Stimulated activated CD8-positive, alpha-beta memory T cell treated with anti-CD3 and anti-CD28 coated beads, Interleukin-15, amount 100 ng/mL, for 4 hours (primary cell): ENCODE data around the gene ATP13A3.
"Not testable (repeated sequence)": the region's sequence is repeated elsewhere in the genome, so short reads cannot be mapped to it uniquely, and the experiment has no call there.

ENCODE experiments used
- DNase-seq, 2 donors: peaks; one replicate each; pipeline ENCODE4 v3.0.0-alpha.2; 2020; ENCODE audit warnings: low read depth in 2 of 2

ATP13A3 gene

GRCh38 chr3:194499516-194499915 is 12.7 kb upstream of the ATP13A3 start:
- DNase-seq, result not testable (repeated sequence)

- DNase-seq, result no peak
Measured at GRCh38 chr3:194497799-194498575, 11.2 kb upstream of the ATP13A3 start.

GRCh38 chr3:194496217-194496919 is 9.6 kb upstream of the ATP13A3 start:
- no peak for DNase-seq

GRCh38 chr3:194494951-194495374 is 8.2 kb upstream of the ATP13A3 start:
- DNase-seq, result no peak

GRCh38 chr3:194493995-194494927 is 7.5 kb upstream of the ATP13A3 start:
- not testable (repeated sequence) for DNase-seq

GRCh38 chr3:194492001-194492400 is 5.2 kb upstream of the ATP13A3 start:
- DNase-seq, result no peak

- DNase-seq, result no peak
Measured at GRCh38 chr3:194489736-194490612, 3.2 kb upstream of the ATP13A3 start.

- no peak for DNase-seq
Measured at GRCh38 chr3:194488055-194488742, 1.4 kb upstream of the ATP13A3 start.

- peak in 1 of 2 donors; percentile 23 for DNase-seq
Measured at GRCh38 chr3:194487289-194488054, 670 bp upstream of the ATP13A3 start.

GRCh38 chr3:194485881-194486539 is 792 bp downstream of the ATP13A3 start:
- DNase-seq, result peak; percentile 57 to 66

GRCh38 chr3:194485468-194485880 is 1.3 kb downstream of the ATP13A3 start:
- DNase-seq, result no peak

GRCh38 chr3:194484614-194485013 is 2.2 kb downstream of the ATP13A3 start:
- no peak for DNase-seq

- DNase-seq, result no peak
Measured at GRCh38 chr3:194483850-194484249, 3.0 kb downstream of the ATP13A3 start.

GRCh38 chr3:194482830-194483229 is 4.0 kb downstream of the ATP13A3 start:
- DNase-seq, result not testable (repeated sequence)

- no peak for DNase-seq
Measured at GRCh38 chr3:194482196-194482593, 4.6 kb downstream of the ATP13A3 start.

GRCh38 chr3:194481525-194482195 is 5.1 kb downstream of the ATP13A3 start:
- DNase-seq, result no peak

GRCh38 chr3:194481103-194481502 is 5.7 kb downstream of the ATP13A3 start:
- no peak for DNase-seq

GRCh38 chr3:194476784-194477183 is 10.0 kb downstream of the ATP13A3 start:
- DNase-seq, result no peak
